H1 (cell line): ENCODE measurements around the gene SHMT2. TPM values are rescaled to one million over a fixed set of nuclear protein-coding genes. Genes with fewer than 3 reads are reported as not detected.

Source experiments
- CHD7 ChIP-seq: fragments of 300-600 bp; sonication (generic); IDR thresholded peaks from 2 replicates; pipeline ENCODE4 v1.7.1; 2012; ENCODE audit warnings: low read length, moderate library complexity, mild to moderate bottlenecking, inconsistent platforms; ENCODE audit not compliant: insufficient replicate concordance
- RFX5 ChIP-seq: IDR thresholded peaks from 2 replicates; pipeline ENCODE4 v1.6.1; 2011; ENCODE audit warnings: low read depth, low read length, improper control_type of control experiment, borderline replicate concordance
- polyA plus RNA-seq, 7 experiments: library from polyadenylated mRNA; depleted of rRNA in 3 of 7; stranded (reverse) in 5 of 7; unstranded in 2 of 7; fragments of >200 nt in 5 of 7; fragments of 200-250 nt in 2 of 7; gene quantifications; 1 replicate in 5 of 7; 2 replicates in 1 of 7; 4 replicates in 1 of 7; pipeline versions ENCODE4 v1.2.1 to v1.2.3, GENCODE V29; 2011 to 2013; ENCODE audit warnings: missing spikeins in 2 of 7, mixed read lengths in 2 of 7
- total RNA-seq: library from RNA; stranded (reverse); fragmentation: NEBNext Ultra II Directional; extraction: Animal tissue kit (Norgen Biotek cat#: 25700); gene quantifications from 2 replicates; pipeline ENCODE4 v1.2.1, GENCODE V29; 2021

The SHMT2 gene
- total and polyA plus RNA-seq, 2 of the 8 experiments (the other 6 are each of a cell fraction or from before 2014, with no cell fraction given) = 274 to 520 TPM

- no peak for TF ChIP-seq CHD7
- no peak for TF ChIP-seq RFX5
- TF ChIP-seq, all 59 proteins: peak for 0
Observed at GRCh38 chr12:57195186-57195585, 34.3 kb upstream of the SHMT2 start (continued).
